HG02981 (cell line): ENCODE measurements around the gene ANK3.
A peak's percentile ranks its signal among the peaks of the same experiment; 100 is the strongest.

Experiments
- ATAC-seq: cut with Tn5 transposase; IDR thresholded peaks from one replicate; pipeline ENCODE4 v1.9.1; 2021; ENCODE audit warnings: mild to moderate bottlenecking, moderate library complexity; ENCODE audit not compliant: unreplicated experiment

The ANK3 gene

DNA sequence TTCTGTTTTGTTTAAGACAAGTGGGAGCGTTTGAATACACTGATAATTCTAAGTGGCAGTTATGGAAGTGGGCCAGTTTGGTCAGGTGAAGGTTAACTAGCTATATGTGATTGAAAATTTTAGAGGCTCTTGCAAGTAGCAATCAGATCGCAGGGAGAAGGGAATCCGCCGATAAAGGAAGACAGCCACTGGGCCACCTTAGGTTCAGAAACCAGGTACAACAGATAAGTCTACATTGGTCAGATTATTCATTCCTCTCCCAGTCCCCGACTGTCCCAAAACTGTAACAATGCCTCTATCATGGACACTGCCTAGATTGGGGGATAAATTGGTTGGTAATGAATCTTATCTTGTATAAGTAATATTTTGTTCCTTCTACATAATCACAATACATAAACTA is 8.9 kb downstream of the ANK3 start:
- ATAC-seq, result no peak

GRCh38 chr10:60377955-60378354 is 11.7 kb downstream of the ANK3 start:
- ATAC-seq, result no peak

- no peak for ATAC-seq
Measured at GRCh38 chr10:60377042-60377352, 12.7 kb downstream of the ANK3 start.

DNA sequence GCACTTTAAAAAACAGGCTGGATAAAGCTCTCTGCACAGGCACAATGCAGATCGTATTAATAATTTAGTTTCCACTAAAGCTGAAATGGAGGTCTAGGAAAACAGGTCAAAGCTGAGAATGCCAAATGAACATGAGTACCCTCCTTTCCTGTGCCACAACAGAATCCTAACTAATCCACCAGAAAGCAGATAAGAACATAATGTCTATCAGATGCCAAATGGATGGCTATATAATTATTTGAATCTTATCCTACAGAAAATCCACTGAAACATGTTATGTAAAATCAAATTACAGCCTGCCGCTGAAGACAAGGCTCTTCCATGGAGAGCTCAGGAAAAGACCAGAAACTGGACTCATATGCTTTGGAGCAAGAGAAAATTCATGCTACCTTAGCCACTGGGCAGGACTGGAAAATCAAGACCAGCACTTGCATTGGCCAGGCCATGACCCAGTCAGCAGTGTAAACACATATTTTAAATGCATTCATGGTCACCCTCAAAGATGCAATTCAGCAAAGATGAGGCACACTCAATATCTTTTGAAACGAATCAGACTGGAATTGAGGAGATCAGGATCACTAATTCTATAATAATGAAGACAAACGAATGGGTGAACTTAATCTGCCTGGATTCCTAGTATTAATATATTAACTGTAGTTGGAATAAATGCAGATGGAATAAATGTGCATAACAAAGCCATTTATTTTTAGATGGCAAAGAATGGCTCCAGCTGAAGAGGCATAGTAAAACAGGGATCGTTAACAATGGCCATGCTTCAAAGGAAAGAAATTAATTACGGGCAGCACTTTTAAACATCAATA is 13.2 kb downstream of the ANK3 start:
- no peak for ATAC-seq

GRCh38 chr10:60375293-60376004 is 14.2 kb downstream of the ANK3 start:
- ATAC-seq, result no peak

- no peak for ATAC-seq
Measured at GRCh38 chr10:60374836-60375235, 14.8 kb downstream of the ANK3 start.

- ATAC-seq, result no peak
Measured at GRCh38 chr10:60372436-60372835, 17.2 kb downstream of the ANK3 start.

GRCh38 chr10:60369547-60369930 is 20.1 kb downstream of the ANK3 start:
- no peak for ATAC-seq

- ATAC-seq, result no peak
Measured at GRCh38 chr10:60368875-60369546, 20.7 kb downstream of the ANK3 start.

- ATAC-seq, result no peak
Measured at GRCh38 chr10:60367901-60368300, 21.8 kb downstream of the ANK3 start.

GRCh38 chr10:60367431-60367830 is 22.2 kb downstream of the ANK3 start:
- no peak for ATAC-seq

GRCh38 chr10:60367024-60367423 is 22.7 kb downstream of the ANK3 start:
- ATAC-seq, result no peak

GRCh38 chr10:60363187-60363586 is 26.5 kb downstream of the ANK3 start:
- no peak for ATAC-seq

GRCh38 chr10:60362461-60362860 is 27.2 kb downstream of the ANK3 start:
- no peak for ATAC-seq

DNA sequence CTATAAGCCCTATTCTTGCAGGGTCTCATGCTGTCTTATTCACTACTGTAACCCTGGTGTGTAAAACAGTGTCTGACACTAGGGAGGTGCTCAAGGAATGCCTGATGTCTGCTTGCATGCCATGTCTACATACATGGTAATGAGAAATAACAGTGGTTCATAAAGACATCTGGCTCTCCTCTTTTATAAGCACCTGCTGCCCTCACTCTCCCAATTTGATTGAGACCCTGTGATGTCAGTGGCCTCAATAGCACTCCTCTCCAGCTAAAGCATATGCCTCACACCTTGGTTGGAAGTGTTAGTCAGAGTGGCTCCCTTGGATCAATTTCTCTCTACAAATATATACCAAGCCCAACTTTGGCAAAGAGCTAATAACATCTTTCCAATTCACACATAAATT is 30.6 kb downstream of the ANK3 start:
- ATAC-seq, result no peak

DNA sequence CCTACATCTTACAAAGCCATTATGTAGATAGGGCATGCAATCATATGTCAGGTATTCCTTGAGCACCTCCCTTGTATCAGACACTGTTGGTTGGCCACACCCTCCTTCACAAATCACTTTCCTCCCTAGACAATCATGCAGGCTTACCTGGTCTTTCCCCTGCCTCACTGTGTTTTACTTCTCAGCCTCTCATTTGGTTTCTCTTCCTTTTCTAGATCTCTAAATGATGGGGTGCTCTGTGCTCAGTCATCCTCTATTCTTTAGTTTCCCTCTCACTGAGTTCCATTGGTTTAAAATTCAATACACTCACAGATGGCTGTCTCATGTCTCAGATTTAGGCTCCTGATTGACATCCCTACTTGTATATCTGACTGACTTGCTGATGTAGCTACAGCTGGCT is 31.4 kb downstream of the ANK3 start:
- peak; percentile 84 for ATAC-seq

DNA sequence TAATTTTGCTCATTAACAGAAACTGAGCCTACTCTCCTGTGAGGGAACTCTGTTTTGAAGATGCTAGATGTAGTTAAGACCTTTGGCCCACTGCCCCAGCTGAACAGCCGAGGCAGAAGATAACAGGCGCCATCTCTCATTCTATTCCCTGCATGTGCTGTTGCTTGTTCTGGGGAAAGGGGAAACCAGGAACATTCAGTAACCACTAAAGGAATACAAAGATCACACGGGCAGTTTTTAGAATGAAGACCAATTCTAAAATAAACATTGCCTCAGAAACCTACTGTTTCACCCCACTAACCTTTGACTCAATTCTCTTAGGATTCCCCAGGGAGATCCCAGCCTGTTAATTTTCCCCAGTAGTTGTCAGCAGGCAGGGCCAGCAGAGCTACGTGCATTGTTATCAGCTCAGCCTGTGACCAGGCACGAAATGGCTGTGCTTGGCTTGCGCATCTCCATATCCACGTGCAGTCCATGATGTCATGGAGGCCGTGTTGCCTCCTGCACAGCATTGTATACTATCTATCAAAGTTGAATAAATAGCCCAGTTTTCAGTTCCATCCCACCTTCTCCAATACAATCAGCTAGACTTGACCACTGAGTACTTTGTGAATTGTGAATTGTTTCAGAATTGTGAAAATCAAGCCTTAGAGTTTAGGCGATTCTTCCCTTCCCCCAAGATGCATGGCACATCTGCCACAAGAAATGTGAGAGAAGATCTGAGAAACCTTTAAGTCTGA is 36.0 kb downstream of the ANK3 start:
- ATAC-seq, result no peak

- peak; percentile 49 for ATAC-seq
Measured at GRCh38 chr10:60352105-60352504, 37.6 kb downstream of the ANK3 start.

- peak; percentile 53 for ATAC-seq
Measured at GRCh38 chr10:60351191-60351853, 38.4 kb downstream of the ANK3 start.

GRCh38 chr10:60350400-60350799 is 39.3 kb downstream of the ANK3 start:
- no peak for ATAC-seq

DNA sequence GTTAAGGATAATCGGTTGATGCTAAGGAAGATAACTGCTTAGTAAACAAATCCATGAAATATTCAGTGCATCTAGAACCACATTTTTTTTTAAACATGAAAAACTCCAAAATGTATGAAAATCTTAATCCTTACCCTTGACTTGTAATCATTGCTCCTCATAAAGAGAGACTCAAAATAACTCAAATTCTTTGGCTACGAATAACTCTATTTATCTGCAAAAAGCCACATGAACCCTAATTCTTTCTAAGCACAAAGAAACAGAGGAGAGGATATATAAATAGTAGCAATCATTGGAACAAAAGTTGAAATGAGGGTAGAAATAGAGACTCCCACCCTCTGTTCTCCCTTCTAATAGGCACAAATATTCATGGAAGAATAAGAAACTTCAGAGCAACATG is 40.2 kb downstream of the ANK3 start:
- no peak for ATAC-seq
